ENCODE measurements around the gene MFGE8. TPM values are rescaled to one million over a fixed set of nuclear protein-coding genes. Genes with fewer than 3 reads are reported as not detected.

MFGE8 gene
- polyA plus RNA-seq, 2 of the 4 experiments (the other 2 are of a cell fraction) = 206 to 403 TPM

GRCh38 chr15:88907111-88907510, 6.1 kb downstream of the MFGE8 start (continued):
- TF ChIP-seq HMGXB4 (CRISPR knock-in tag; IDR thresholded peaks at IDR 0.05; ENCODE audit: borderline replicate concordance) (no peak), CHD2 (IDR thresholded peaks at IDR 0.05; ENCODE audit: low read length, partially characterized antibody) (no peak), FOXS1 (CRISPR knock-in tag; IDR thresholded peaks at IDR 0.05) (no peak)

GRCh38 chr15:88906551-88906950, 6.6 kb downstream of the MFGE8 start:
- H3K4me3 ChIP-seq = no peak overlapping the region
- TF ChIP-seq KDM5A (IDR thresholded peaks at IDR 0.05) (no peak), BHLHE40 (IDR thresholded peaks at IDR 0.05; ENCODE audit: low read depth, low read length) (no peak), RNF2 (IDR thresholded peaks at IDR 0.05; ENCODE audit: borderline replicate concordance, low read depth) (no peak), PHF8 (IDR thresholded peaks at IDR 0.05; ENCODE audit: borderline replicate concordance, low read depth) (no peak), MYC (IDR thresholded peaks at IDR 0.05; ENCODE audit: borderline replicate concordance, low read length) (no peak), KDM1A (IDR thresholded peaks at IDR 0.05; ENCODE audit: low read depth) (no peak)
- CTCF ChIA-PET = interaction anchor here (0.6 to 32.8 kb wide), 11 partner anchors 10 to 272 kb away, joined by 3 to 851 read pairs (median 57); partner anchors contain the start of genes HAPLN3 and MFGE8
- DNase-seq (ENCODE audit: low read depth in 1 of 2, low spot score in 1 of 2) (no peak), FAIRE-seq (no peak), ATAC-seq (no peak)
- no peaks in the 10 kb centered on the region for H3K9me3 ChIP-seq
- H3K27ac ChIP-seq = no peak overlapping the region; a peak in 1 of 6 replicates
- WGBS (ENCODE audit: missing lambda C conversion rate) = 94% methylated on average over 7 of the region's 7 CpGs
- POLR2A ChIA-PET = no interaction called here
- H3K4me1 ChIP-seq = peaks cover 32% of the 10 kb centered on the region
- no peak overlapping the region for H3K4me2 ChIP-seq

GRCh38 chr15:88906130-88906529, 7.0 kb downstream of the MFGE8 start:
- H3K4me2 ChIP-seq = no peak overlapping the region
- DNase-seq (ENCODE audit: low read depth in 1 of 2, low spot score in 1 of 2) = no peak
- TF ChIP-seq MYC (IDR thresholded peaks at IDR 0.05; ENCODE audit: borderline replicate concordance, low read length) = no peak
- no peak for TF ChIP-seq FOXS1 (CRISPR knock-in tag; IDR thresholded peaks at IDR 0.05)
- no peak for TF ChIP-seq PHF8 (IDR thresholded peaks at IDR 0.05; ENCODE audit: borderline replicate concordance, low read depth)
- no peak for TF ChIP-seq TFCP2L1 (CRISPR knock-in tag; IDR thresholded peaks at IDR 0.05)
- no peak for TF ChIP-seq CHD2 (IDR thresholded peaks at IDR 0.05; ENCODE audit: low read length, partially characterized antibody)
- no peak for TF ChIP-seq CEBPB (IDR thresholded peaks at IDR 0.05)
- H3K4me1 ChIP-seq = peaks cover 32% of the 10 kb centered on the region
- ChIA-PET POLR2A (no interaction called here), CTCF (interaction anchor here (0.6 to 32.8 kb wide), 15 partner anchors 11 to 289 kb away, joined by 3 to 851 read pairs (median 57); partner anchors contain the start of genes HAPLN3 and MFGE8)
- peak overlapping the region in 1 of 2 experiments; percentile 71; a peak in 2 of 6 replicates for H3K27ac ChIP-seq
- WGBS (ENCODE audit: missing lambda C conversion rate) = 95% methylated on average over 1 of the region's 1 CpG
- H3K4me3 ChIP-seq = no peak overlapping the region
- no peaks in the 10 kb centered on the region for H3K9me3 ChIP-seq
- ATAC-seq = no peak
- FAIRE-seq = no peak

GRCh38 chr15:88905576-88905975, 7.6 kb downstream of the MFGE8 start:
- TF ChIP-seq ESRRA (IDR thresholded peaks at IDR 0.05; ENCODE audit: borderline replicate concordance, low read length) (no peak), MAX (IDR thresholded peaks at IDR 0.05) (no peak), TFCP2L1 (CRISPR knock-in tag; IDR thresholded peaks at IDR 0.05) (no peak)
- no peak for DNase-seq (ENCODE audit: low read depth in 1 of 2, low spot score in 1 of 2)
- no peak for FAIRE-seq
- CTCF ChIA-PET = interaction anchor here (0.7 to 32.8 kb wide), 37 partner anchors 11 to 368 kb away, joined by 3 to 851 read pairs (median 8); partner anchors contain the start of genes HAPLN3 and MFGE8
- POLR2A ChIA-PET = interaction anchor here (0.5 to 2.2 kb wide), 5 partner anchors 8 to 133 kb away, joined by 3 to 16 read pairs (median 10); partner anchors contain the start of genes HAPLN3 and MFGE8
- H3K9me3 ChIP-seq = no peaks in the 10 kb centered on the region
- 79% methylated on average over 9 of the region's 11 CpGs for WGBS (ENCODE audit: missing lambda C conversion rate)
- peak in 1 of 2 experiments; percentile 1; a peak in 1 of 6 replicates for ATAC-seq
- peak overlapping the region; percentile 49 to 71; a peak in 5 of 6 replicates for H3K27ac ChIP-seq
- H3K4me3 ChIP-seq = no peak overlapping the region
- peaks cover 30% of the 10 kb centered on the region for H3K4me1 ChIP-seq
- H3K4me2 ChIP-seq = peak overlapping the region; percentile 52

Measured in A549 (cell line).